Activated gamma-delta T cell treated with anti-CD3 and anti-CD28 coated beads, Interleukin-2, amount 50 U/mL, for 16 hours (primary cell): Measurements from ENCODE around the gene MTFMT.
"Not testable (repeated sequence)": the region's sequence is repeated elsewhere in the genome, so short reads cannot be mapped to it uniquely, and the experiment has no call there.

Source experiments
- DNase-seq: peaks from one replicate; pipeline ENCODE4 v3.0.0-alpha.2; 2020; ENCODE audit warnings: low read depth

MTFMT gene

DNA sequence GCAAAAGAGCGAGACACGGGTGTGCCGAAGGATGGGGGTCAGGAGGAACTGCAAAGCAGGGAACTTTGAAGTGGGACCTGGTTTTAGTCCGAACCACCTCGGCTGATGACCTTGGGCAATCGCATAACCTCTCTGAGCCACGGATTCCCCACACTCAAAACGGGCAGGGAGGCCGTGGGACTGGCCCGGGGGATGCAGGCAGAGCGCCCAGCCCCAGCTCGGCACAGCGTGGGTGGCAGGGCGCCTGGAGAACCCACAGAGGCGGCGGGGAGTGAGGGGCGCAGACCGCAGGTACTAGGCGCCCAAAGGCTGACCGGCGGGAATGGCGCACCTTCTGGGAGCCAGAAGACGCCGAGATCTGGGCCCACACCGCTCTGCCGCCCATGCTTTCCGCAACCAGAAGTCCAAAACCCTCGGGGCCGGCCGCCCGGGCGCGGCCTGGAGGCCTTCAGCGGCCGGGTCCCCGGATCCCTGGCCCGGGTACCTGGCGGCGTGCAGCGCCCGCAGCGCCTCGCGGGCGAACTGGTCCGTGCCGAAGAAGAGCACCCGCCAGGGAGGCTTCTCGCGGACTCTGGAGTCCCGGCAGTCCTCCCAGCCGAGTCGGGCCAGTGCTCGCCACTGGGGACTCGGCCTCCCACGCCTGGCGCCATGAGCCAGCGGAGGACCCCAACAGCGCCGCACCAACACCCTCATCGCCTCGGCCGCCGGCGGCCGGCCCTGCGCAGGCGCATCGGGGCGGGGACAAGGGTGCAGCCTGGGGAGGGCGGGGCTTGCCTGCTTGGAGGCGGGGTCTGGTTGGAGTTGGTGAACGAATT lies at the start of gene MTFMT:
MTFMT (minus strand) TSS at position 719 of the 815 bp plus-strand sequence; CDS start at position 693, 26 bp downstream.
- peak; percentile 91 for DNase-seq

DNA sequence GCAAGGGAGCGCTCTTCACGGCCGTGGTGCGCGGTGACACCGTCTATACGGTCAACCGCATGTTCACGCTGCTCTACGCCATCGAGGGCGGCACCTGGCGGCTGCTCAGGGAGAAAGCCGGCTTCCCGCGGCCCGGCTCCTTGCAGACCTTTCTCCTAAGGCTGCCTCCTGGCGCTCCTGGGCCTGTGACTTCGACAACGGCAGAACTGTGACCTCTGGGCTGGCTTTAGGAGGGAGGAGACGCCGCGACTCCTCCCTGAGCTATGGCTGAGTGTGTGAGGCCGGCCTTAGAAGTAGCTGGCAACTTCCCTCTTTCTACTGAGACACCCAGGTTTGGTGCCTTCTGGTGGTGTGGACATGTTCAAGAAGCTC lies 48.5 kb upstream of the MTFMT start:
- DNase-seq, result no peak

DNA sequence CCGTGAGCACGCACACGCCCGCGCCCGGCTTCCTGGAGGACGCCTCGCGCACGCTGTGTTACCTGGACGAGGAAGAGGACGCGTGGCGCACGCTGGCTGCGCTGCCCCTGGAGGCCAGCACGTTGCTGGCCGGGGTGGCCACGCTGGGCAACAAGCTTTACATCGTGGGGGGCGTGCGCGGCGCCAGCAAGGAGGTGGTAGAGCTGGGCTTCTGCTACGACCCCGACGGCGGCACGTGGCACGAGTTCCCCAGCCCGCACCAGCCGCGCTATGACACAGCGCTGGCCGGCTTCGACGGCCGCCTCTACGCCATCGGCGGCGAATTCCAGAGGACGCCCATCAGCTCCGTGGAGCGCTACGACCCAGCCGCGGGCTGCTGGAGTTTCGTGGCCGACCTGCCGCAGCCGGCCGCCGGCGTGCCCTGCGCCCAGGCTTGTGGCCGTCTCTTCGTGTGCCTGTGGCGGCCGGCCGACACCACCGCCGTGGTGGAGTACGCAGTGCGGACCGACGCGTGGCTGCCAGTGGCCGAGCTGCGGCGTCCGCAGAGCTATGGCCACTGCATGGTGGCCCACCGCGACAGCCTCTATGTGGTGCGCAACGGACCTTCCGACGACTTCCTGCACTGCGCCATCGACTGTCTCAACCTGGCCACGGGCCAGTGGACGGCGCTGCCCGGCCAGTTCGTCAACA lies 48.0 kb upstream of the MTFMT start:
- no peak for DNase-seq

DNA sequence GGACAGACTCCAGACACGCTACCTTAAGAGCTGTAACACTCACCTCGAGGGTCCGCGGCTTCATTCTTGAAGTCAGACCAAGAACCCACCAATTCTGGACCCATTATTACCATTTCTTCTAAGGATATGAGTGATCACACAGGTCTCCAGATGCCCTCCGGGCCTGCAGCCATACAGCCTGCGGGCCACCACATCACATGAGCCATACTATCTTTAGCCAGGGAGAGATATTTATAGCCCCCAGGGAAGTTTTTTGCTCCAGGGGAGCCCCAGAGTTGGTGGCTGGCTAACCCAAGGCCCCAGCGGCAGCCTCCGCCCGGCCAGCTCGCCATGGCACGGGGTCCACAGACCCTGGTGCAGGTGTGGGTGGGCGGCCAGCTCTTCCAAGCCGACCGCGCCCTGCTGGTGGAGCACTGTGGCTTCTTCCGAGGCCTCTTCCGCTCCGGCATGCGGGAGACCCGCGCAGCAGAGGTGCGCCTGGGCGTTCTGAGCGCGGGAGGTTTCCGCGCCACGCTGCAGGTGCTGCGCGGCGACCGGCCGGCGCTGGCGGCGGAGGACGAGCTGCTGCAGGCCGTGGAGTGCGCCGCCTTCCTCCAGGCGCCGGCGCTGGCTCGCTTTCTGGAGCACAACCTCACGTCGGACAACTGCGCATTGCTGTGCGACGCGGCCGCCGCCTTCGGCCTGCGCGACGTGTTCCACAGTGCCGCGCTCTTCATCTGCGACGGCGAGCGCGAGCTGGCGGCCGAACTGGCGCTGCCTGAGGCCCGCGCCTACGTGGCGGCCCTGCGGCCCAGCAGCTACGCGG lies 47.2 kb upstream of the MTFMT start, which contains the start of gene KBTBD13:
KBTBD13 (plus strand) TSS at position 261 of the 805 bp plus-strand sequence; CDS start at position 331, 70 bp downstream.
- DNase-seq, result no peak

DNA sequence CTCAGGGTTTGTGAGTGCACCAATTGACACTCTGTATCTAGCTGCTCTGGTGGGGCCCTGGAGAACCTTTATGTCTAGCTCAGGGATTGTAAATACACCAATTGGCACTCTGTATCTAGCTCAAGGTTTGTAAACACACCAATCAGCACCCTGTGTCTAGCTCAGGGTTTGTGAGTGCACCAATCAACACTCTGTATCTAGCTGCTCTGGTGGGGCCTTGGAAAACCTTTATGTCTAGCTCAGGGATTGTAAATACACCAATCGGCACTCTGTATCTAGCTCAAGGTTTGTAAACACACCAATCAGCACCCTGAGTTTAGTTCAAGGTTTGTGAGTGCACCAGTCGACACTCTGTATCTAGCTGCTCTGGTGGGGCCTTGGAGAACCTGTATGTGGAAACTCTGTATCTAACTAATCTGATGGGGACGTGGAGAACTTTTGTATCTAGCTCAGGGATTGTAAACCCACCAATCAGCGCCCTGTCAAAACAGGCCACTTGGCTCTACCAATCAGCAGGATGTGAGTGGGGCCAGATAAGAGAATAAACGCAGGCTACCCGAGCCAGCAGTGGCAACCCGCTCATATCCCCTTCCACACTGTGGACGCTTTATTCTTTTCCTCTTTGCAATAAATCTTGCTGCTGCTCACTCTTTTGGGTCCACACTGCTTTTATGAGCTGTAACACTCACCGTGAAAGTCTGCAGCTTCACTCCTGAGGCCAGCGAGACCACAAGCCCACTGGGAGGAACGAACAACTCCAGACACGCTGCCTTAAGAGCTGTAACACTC lies 46.4 kb upstream of the MTFMT start:
- not testable (repeated sequence) for DNase-seq

DNA sequence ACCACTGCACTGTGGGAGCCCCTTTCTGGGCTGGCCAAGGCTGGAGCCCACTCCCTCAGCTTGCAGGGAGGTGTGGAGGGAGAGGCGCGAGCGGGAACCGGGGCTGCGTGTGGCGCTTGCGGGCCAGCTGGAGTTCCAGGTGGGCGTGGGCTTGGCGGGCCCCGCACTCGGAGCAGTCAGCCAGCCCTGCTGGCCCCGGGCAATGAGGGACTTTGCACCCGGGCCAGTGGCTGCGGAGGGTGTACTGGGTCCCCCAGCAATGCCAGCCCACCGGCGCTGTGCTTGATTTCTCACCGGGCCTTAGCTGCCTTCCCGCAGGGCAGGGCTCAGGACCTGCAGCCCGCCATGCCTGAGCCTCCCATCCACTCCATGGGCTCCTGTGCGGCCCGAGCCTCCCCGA lies 45.5 kb upstream of the MTFMT start:
- not testable (repeated sequence) for DNase-seq

DNA sequence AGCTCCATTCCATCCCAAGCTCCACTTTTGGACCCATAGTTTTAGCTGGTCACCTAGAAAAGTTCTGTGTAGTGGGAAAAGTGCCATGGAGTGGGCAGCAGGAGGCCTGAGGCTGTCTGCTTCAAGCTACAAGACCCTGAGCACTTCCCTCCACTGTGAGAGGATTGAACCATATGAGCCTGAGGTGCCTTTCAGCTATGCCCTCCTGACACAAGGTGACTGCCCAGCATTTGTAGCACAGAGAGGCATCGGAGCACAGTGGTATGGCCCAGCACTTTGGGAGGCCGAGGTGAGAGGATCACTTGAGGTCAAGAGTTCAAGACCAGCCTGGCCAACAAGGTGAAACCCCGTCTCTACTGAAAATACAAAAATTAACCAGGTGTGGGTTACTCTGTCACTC lies 43.2 kb upstream of the MTFMT start:
- no peak for DNase-seq

DNA sequence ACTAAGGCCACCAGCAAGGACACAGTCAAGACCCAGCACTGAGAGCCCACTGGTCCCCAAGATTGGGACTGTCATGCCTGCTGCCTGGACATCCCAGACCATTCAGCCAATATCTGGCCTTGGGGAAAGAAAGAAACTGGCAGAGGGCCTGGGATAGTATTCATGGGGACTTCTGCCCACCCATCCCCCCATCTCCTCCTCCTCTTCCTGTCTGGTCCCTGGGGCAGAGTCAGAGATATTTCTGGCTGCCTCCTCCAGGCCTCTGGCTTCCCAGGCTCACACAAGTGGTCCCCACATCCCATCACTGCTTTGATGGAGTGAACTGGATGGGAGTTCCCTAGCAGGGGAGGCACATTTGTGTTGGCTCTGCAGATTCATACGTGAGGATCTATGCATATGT lies 42.6 kb upstream of the MTFMT start:
- DNase-seq, result no peak

DNA sequence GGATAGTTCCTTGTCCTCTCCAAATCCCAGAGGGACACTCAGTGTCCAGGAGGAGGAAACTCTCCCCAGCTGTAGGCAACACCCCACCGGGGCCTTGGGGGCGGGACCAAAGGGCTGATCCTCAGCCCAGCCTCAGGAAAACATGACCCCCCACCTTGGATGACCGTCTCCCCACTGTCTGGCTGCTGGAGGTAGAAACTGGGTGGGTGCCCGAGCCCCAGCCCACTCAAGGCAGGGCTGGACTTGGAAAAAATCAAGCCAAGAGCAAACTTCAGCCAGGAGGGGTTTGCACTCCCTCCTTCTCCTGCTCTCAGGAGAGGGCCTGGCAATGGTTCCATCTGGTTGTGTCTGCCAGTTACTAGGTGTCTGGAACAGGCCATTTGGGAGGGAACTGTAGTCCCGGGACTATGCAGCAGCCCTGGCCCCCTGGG lies 42.0 kb upstream of the MTFMT start:
- no peak for DNase-seq

DNA sequence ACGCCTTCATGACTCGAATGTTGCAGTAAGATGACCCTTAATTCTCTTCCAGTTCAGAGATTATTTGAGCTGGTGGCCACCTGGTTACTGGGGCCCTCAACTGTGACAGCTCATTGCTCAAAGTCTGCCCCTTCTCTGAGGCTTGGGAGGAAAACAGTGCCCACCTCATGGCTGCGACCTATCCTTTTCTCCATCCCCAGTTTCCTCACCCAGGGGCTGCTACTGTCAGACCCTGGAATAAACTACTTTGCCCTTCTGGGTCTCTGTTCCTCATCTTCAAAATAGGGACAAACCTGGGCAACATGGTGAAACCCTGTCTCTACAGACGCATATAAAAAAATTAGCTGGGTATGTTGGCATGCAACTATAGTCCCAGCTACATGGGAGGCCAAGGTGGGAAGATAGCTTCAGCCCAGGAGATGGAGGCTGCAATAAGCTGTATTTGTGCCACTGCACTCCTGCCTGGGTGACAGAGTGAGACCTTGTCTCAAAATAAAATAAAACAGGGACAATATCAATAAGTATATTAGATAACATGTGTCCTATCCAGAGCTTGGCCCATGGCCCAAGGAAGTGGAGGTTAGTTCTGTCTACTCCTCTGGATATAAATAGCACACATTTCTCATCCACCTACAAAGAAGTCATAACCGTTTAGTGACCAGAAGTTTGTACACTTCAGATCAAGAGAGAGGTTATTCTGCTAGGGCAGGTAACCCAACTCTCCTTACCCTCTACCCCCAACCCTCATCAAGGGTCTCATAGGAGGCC lies 40.5 kb upstream of the MTFMT start:
- no peak for DNase-seq

DNA sequence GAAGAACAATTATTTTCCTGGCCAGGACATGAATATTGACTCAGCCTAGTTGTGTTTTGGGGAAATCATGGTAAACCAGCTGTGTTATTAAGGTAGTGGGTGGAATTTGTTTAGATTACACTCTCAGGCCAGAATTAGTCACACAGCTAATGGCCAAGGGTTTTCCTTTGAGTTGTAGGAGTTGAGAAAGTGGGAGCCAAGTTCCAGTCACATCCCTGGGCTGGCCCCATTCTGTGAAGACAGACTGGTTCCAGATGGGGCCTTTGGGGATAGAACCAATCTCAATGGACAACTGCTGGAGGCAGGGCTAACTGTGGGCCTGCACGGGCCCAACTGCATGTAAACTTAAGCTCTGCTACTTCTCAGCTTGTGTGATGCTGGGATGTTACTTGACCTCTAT lies 39.7 kb upstream of the MTFMT start:
- DNase-seq, result no peak

DNA sequence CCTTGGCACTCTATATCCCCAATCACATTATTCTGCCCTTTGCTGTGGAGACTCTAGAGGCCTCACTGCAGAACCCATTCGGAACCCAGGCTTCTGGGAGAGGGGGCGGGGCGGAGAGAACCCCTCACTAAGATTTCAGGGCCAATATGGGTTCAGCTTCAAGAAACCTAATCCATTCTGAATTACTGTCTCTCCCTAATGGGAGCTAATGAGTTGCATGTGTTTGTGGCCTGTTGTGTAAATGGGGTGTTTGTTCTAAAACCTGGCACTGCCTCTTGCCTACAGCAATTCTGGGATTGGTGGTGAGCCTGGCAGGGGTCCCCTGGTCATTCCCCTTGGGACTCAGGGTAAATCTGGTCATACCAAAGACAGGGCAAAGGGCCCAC lies 39.0 kb upstream of the MTFMT start:
- no peak for DNase-seq

DNA sequence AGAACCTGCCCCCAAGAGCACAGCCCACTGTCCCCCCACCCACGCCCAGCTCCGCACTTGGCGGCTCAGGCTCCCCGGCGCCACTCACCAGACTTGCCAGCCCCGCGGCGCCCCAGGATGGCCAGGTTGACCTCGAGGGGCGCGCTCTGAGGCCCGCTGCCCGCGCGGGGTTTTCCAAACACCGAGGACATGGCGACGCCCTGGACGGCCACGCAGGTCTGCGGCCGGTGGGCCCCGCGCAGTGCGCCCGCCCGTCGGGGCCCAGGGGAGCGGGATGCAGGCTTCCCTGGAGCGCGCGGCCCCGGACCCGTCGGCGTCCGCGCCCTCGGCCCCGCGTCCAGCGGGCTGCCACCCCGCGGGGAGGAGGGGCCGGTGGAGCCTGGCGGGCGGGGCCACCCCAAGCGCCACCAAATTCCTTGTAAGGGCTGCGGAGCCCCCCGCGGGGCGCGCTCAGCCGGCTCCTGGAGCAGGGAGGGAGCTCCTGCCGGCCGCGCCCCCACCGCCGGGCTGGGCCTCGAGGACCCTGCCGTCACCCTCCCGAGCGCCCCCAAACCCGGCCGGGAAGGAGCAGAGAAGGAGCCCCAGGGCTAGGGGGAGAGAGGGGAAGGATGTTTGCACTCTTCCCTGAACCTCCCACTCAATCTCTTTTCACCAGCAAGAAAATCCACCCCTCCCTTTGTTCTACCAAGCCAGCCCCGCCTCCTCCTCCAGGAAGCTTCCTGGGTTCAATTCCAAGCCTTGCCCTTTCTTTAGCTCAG lies 38.4 kb upstream of the MTFMT start, which contains the start of gene RASL12:
RASL12 (minus strand) TSS at position 347 of the 758 bp plus-strand sequence; CDS start at position 191, 156 bp downstream.
- no peak for DNase-seq

DNA sequence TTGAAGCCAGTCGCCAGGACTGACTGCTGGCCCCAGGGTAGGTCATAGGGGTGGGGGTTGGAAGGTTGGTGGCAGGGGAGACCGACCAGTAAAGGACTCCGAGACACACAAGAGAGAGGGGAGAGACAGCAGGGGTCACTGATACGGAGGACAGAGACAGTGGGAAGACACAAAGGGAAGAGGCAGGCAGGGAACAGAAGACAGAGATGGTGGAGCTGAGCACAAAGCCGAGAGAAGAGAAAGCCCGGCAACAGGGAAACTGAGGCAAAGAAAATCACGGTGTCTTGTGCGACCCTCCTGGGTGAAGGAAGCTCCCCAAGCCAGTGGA lies 37.8 kb upstream of the MTFMT start:
- no peak for DNase-seq

DNA sequence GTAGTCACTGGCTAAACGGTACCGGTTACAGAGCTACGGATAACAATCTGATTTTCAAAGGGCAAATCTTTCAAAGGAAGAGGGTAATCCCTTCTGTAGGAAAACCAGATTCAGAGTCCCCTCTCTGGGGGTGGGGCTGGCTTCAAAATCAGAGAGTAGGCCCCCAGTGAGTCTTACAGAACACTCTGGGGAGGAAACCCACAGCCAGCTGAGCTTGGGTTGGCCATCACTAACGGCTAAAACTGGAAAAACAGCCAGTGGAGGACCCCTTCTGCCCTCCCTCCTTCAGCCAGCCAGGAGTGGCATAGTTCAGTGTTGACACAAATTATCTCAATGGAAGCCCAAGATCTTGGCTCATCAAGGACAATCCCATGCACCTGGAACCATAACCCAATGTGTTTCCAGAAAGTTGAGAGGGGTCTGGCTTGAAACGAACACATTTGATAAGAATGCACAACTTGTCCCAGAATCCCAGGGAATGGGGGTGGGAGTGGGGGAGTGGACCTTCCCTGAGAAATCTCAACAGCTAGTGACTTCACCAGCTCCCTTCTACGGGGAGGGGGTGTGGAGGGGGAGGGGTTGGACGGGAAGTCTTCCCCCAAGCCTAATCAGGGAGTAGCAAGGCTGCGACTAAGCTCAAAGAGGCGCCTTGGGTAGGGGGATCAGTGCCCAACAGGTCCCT lies 37.3 kb upstream of the MTFMT start:
- DNase-seq, result no peak

DNA sequence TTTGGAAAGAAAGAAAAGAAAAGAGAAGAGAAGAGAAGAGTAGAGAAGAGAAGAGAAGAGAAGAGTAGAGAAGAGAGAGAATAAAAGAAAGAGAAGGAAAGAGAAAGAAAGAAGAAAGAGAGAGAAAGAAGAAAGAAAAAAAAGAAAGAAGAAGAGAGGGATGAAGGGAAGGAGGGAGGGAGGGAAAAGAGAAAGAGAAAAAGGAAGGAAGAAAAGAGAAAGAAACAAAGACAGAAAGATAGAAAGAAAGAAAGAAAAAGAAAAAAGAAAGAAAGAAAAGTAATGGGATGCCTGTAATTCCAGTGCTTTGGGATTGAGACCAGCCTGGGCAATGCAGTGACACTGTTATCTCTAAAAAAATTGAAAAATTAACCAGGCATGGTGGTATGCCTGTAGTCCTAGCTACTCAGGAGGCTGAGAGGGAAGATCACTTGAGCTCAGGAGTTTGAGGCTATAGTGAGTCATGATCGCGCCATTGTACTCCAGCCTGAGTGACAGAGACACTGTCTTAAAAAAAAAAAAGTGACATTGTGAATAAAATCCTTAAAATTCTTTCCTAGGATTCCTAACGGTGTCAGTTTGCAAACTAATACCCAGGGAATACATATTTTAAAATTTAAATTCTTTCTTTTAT lies 36.7 kb upstream of the MTFMT start:
- DNase-seq, result no peak

DNA sequence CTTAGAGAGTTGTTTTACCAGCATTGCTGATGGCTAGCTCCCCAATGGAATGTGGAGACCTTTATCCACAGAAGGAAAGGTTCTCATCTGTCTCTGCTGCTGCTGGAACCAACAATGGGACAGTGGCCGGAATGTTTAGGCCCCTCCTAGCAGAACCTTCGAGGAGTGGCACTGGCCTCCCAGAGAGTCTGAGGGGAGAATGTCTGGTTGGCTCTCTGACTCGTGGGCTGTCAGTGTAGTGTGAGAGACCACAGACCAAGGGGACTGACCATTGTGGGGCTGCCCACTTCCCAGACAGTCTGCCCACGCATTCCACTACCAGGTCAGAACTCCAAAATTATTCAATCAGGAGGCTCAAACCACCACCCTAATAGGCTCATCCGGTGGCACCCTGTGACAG lies 33.3 kb upstream of the MTFMT start:
- DNase-seq, result no peak

DNA sequence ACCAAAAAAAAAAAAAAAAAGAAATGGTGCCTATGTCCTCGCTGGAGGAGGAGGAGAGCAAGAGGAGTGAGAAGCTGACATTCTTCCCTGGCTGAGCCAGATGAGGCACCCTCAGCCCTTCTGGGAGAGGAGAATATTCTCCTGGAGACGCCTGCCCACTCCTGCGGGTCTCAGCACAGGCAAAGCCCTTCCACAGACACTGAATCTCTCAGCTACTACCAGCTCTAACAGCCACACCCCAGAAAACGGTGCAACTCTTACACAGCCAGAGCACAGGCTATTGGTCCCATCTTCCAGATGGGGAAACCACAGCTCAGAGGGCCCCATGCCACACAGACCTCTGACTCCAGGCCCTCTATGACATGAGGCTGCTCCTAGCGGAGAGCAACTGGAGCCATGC lies 32.6 kb upstream of the MTFMT start:
- no peak for DNase-seq
